BE2C (cell line): ENCODE data around the gene USP44.

Source experiments
- DNase-seq: peaks from one replicate; pipeline ENCODE4 v3.0.0-alpha.2; 2020
- H3K27me3 ChIP-seq: fragments of 250-450 bp; sonication (Bioruptor Pico); 2 replicates; pipeline ENCODE4 v1.5.1; 2020; ENCODE audit warnings: mild to moderate bottlenecking
- H3K36me3 ChIP-seq: fragments of 250-450 bp; sonication (Bioruptor Pico); 2 replicates; pipeline ENCODE4 v1.5.1; 2020; ENCODE audit warnings: mild to moderate bottlenecking
- H3K4me1 ChIP-seq: fragments of 250-450 bp; sonication (Bioruptor Pico); 2 replicates; pipeline ENCODE4 v1.5.1; 2020
- H3K4me3 ChIP-seq: 2 replicates; pipeline ENCODE4 v1.5.1; 2011; ENCODE audit warnings: low read depth, low read length
- H3K9me3 ChIP-seq: fragments of 250-450 bp; sonication (Bioruptor Pico); 2 replicates; pipeline ENCODE4 v1.5.1; 2020
- TF ChIP-seq, protein P1 (sequence below): IDR thresholded peaks from 2 replicates; pipeline ENCODE4 v1.5.1; 2012; ENCODE audit warnings: mild to moderate bottlenecking, low read depth, low read length

The USP44 gene

DNA sequence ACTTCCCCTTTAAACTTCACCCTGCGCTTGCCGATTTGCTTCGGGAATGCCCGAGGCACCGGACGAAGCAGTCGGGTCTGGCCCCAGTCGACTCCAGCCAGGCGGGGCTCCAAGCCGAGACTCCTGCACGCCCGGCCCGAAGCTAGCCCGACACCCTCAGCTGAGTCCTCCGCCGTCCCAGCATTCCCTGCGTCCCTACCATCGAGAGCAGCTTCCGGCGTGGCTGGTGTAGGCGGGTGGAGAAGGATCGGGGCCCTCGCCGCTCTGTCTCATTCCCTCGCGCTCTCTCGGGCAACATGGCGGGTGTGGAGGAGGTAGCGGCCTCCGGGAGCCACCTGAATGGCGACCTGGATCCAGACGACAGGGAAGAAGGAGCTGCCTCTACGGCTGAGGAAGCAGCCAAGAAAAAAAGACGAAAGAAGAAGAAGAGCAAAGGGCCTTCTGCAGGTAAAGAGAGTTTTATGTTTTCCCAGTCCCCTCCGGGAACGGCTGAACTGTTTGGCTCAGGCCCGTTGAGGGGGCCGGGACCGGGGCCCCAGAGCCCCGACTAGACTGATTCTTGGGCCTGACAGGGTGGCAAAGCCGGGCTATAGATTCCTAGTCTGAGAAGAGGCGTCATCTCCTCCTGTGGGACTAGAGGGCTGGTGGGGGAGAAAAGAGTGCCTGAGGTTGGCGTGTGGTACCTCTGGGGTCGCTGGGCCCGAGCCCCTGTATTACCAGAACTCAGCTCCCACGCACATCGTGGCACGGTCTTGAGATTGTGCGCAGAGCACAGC is 77.2 kb downstream of the USP44 start, which contains the start of gene METAP2:
Gene METAP2, plus strand, starts transcription at position 269 of the 776 bp plus-strand sequence. Its CDS starts 28 bp downstream, at position 297.
- TF ChIP-seq, protein P1, sequence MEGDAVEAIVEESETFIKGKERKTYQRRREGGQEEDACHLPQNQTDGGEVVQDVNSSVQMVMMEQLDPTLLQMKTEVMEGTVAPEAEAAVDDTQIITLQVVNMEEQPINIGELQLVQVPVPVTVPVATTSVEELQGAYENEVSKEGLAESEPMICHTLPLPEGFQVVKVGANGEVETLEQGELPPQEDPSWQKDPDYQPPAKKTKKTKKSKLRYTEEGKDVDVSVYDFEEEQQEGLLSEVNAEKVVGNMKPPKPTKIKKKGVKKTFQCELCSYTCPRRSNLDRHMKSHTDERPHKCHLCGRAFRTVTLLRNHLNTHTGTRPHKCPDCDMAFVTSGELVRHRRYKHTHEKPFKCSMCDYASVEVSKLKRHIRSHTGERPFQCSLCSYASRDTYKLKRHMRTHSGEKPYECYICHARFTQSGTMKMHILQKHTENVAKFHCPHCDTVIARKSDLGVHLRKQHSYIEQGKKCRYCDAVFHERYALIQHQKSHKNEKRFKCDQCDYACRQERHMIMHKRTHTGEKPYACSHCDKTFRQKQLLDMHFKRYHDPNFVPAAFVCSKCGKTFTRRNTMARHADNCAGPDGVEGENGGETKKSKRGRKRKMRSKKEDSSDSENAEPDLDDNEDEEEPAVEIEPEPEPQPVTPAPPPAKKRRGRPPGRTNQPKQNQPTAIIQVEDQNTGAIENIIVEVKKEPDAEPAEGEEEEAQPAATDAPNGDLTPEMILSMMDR, result no peak
- DNase-seq, result peak; percentile 97

DNA sequence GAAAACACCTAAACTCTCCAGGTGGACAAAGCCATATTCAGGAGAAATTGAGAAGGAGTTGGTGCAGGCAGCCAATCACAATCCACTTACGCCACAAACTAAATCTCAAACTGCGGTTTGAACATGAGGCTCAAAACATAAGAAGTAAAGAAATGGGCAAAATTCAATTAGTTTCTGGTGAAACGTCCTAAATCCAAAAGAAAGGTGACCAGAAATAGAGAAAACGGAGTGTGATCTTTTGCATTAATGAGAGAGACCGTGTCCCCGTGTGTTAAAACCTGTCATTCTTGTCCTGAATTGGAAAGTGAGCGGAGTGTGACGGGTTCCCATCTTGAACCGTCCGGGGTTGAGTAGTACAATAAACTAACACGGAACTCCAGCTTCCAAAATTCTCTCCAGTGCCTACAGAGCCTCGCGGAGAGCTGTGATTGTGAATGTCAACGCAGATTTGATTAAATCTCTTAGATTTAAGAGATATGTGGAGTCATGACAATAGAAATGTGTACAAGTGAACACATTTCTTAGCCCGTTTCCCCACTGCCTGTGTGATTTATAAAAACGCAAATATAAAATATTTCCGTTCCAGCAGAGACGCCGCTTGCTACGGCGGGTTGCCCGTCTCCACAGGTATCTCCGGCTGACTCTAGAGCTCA is 77.9 kb downstream of the USP44 start:
- H3K36me3 ChIP-seq, result peaks cover 29% of the 10 kb centered on the region
- H3K4me1 ChIP-seq, result no peaks in the 10 kb centered on the region
- peak; percentile 25 for DNase-seq
- no peaks in the 10 kb centered on the region for H3K27me3 ChIP-seq
- TF ChIP-seq, protein P1, result no peak
- no peaks in the 10 kb centered on the region for H3K9me3 ChIP-seq
- H3K4me3 ChIP-seq, result peak overlapping the region; percentile 99

More for the DNA sequence above, 77.2 kb downstream of the USP44 start, which contains the start of gene METAP2:
- H3K27me3 ChIP-seq, result no peaks in the 10 kb centered on the region
- H3K9me3 ChIP-seq, result no peaks in the 10 kb centered on the region
- H3K36me3 ChIP-seq, result peaks cover 36% of the 10 kb centered on the region
- no peaks in the 10 kb centered on the region for H3K4me1 ChIP-seq
- H3K4me3 ChIP-seq, result peak within 1 kb of the TSS; percentile 99

DNA sequence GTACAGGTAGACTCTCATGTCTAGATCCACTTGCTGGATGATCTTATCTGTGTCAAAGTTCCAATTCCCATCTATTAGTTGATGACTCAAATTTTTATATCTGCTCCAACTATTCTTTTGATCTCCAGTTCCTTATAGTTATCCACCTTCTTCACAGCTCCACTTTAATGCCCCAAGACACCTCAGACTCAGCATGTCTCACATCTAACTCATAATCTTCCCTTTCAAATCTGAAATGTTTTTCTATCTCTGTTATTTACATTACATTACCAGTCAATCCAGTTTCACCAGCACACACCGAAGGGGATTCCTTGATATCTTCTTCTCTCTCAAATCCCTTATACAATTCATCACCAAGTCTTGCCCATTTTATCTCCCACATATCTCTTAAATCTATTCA is 81.0 kb downstream of the USP44 start:
- H3K27me3 ChIP-seq, result no peaks in the 10 kb centered on the region
- H3K9me3 ChIP-seq, result no peaks in the 10 kb centered on the region
- H3K4me1 ChIP-seq, result no peaks in the 10 kb centered on the region
- H3K36me3 ChIP-seq, result no peaks in the 10 kb centered on the region; the same call in 1 of the 2 replicates
- no peak overlapping the region for H3K4me3 ChIP-seq
- TF ChIP-seq, protein P1, result no peak
- no peak for DNase-seq
